ENCODE results near the gene SCAANT1. TPM values are rescaled to one million over a fixed set of nuclear protein-coding genes. Genes with fewer than 3 reads are reported as not detected.

The SCAANT1 gene
- total and polyA plus RNA-seq, 3 donors from 2014 or later = 4.4 TPM; not detected in 2

- no peaks in the 10 kb centered on the region for H3K36me3 ChIP-seq (ENCODE audit: low read depth, missing control alignments)
- no peak overlapping the region for H3K4me3 ChIP-seq
- H3K4me1 ChIP-seq = no peaks in the 10 kb centered on the region
- no peaks in the 10 kb centered on the region for H3K9me3 ChIP-seq
- H3K27me3 ChIP-seq = no peaks in the 10 kb centered on the region
- intact Hi-C loops (cut with DNase I; ENCODE audit: low total_unique reads) = no loop called here
- WGBS, 2 donors = 63 to 81% methylated on average over 1 of the region's 1 CpG
- H3K27ac ChIP-seq = no peak overlapping the region
- no peak for TF ChIP-seq POLR2A (IDR thresholded peaks at IDR 0.05)
- no peak for TF ChIP-seq CTCF (IDR thresholded peaks at IDR 0.05)
- no peak for DNase-seq
Observed at GRCh38 chr3:63951492-63952247, 39.5 kb upstream of the SCAANT1 start.

GRCh38 chr3:63950698-63951097 lies 38.5 kb upstream of the SCAANT1 start:
- no peak for DNase-seq
- no peaks in the 10 kb centered on the region for H3K27me3 ChIP-seq
- H3K27ac ChIP-seq = no peak overlapping the region
- no peaks in the 10 kb centered on the region for H3K9me3 ChIP-seq
- WGBS, 2 donors = 95 to 98% methylated on average over 1 of the region's 1 CpG
- H3K4me3 ChIP-seq = no peak overlapping the region
- TF ChIP-seq POLR2A (IDR thresholded peaks at IDR 0.05) (no peak), CTCF (IDR thresholded peaks at IDR 0.05) (no peak)
- H3K4me1 ChIP-seq = peaks cover under 1% of the 10 kb centered on the region
- no peaks in the 10 kb centered on the region for H3K36me3 ChIP-seq (ENCODE audit: low read depth, missing control alignments)
- intact Hi-C loops (cut with DNase I; ENCODE audit: low total_unique reads) = no loop called here

GRCh38 chr3:63949005-63949404 lies 36.8 kb upstream of the SCAANT1 start:
- H3K4me3 ChIP-seq = no peak overlapping the region
- TF ChIP-seq POLR2A (IDR thresholded peaks at IDR 0.05) = no peak
- no peak for TF ChIP-seq CTCF (IDR thresholded peaks at IDR 0.05)
- H3K27ac ChIP-seq = no peak overlapping the region
- intact Hi-C loops (cut with DNase I; ENCODE audit: low total_unique reads) = no loop called here
- no peaks in the 10 kb centered on the region for H3K27me3 ChIP-seq
- no peaks in the 10 kb centered on the region for H3K9me3 ChIP-seq
- H3K36me3 ChIP-seq (ENCODE audit: low read depth, missing control alignments) = no peaks in the 10 kb centered on the region
- 82 to 88% methylated on average over 2 of the region's 2 CpGs for WGBS, 2 donors
- no peak for DNase-seq
- peaks cover 4% of the 10 kb centered on the region for H3K4me1 ChIP-seq

- Histone ChIP-seq H3K27ac (no peak overlapping the region), H3K4me1 (peaks cover 4% of the 10 kb centered on the region), H3K4me3 (no peak overlapping the region), H3K36me3 (ENCODE audit: low read depth, missing control alignments) (no peaks in the 10 kb centered on the region), H3K9me3 (no peaks in the 10 kb centered on the region), H3K27me3 (no peaks in the 10 kb centered on the region)
- no peak for TF ChIP-seq POLR2A (IDR thresholded peaks at IDR 0.05)
- TF ChIP-seq CTCF (IDR thresholded peaks at IDR 0.05) = no peak
- intact Hi-C loops (cut with DNase I; ENCODE audit: low total_unique reads) = no loop called here
- no peak for DNase-seq
- 66 to 82% methylated on average over 2 of the region's 2 CpGs for WGBS, 2 donors
Observed at GRCh38 chr3:63947594-63947993, 35.4 kb upstream of the SCAANT1 start.

GRCh38 chr3:63946753-63947152 lies 34.6 kb upstream of the SCAANT1 start:
- intact Hi-C loops (cut with DNase I; ENCODE audit: low total_unique reads) = no loop called here
- no peak for TF ChIP-seq POLR2A (IDR thresholded peaks at IDR 0.05)
- no peak for TF ChIP-seq CTCF (IDR thresholded peaks at IDR 0.05)
- Histone ChIP-seq H3K9me3 (no peaks in the 10 kb centered on the region), H3K27me3 (no peaks in the 10 kb centered on the region), H3K4me1 (peaks cover 4% of the 10 kb centered on the region), H3K27ac (no peak overlapping the region), H3K36me3 (ENCODE audit: low read depth, missing control alignments) (no peaks in the 10 kb centered on the region), H3K4me3 (no peak overlapping the region)
- 97 to 98% methylated on average over 2 of the region's 2 CpGs for WGBS, 2 donors
- no peak for DNase-seq
